SK-N-SH treated with all-trans-retinoic acid at 6 μM for 48 hours (cell line): Measurements from ENCODE around the gene KNDC1.

ENCODE experiments used
- ARNTL ChIP-seq: fragments of 450-650 bp; formaldehyde crosslinking; IDR thresholded peaks from 2 replicates; pipeline ENCODE4 v1.5.0; 2020; ENCODE audit warnings: low read depth, mild to moderate bottlenecking, moderate library complexity, borderline replicate concordance
- BACH2 ChIP-seq: fragments of 250-450 bp; sonication (Bioruptor Pico); IDR thresholded peaks from 2 replicates; pipeline ENCODE4 v1.9.0; 2021; ENCODE audit warnings: mild to moderate bottlenecking, borderline replicate concordance
- ESRRG ChIP-seq: fragments of 250-450 bp; sonication (Bioruptor Pico); IDR thresholded peaks from 2 replicates; pipeline ENCODE4 v1.6.1; 2021; ENCODE audit warnings: mild to moderate bottlenecking
- ISL1 ChIP-seq: fragments of 250-450 bp; sonication (Bioruptor Pico); IDR thresholded peaks from 2 replicates; pipeline ENCODE4 v2.1.2; 2022; ENCODE audit warnings: mild to moderate bottlenecking, moderate library complexity
- PPARA ChIP-seq: fragments of 250-450 bp; sonication (Bioruptor Pico); IDR thresholded peaks from 2 replicates; pipeline ENCODE4 v1.5.0; 2020; ENCODE audit warnings: mild to moderate bottlenecking, borderline replicate concordance
- ZFP3 ChIP-seq: fragments of 250-450 bp; sonication (Bioruptor Pico); IDR thresholded peaks from 2 replicates; pipeline ENCODE4 v1.5.0; 2020; ENCODE audit warnings: mild to moderate bottlenecking, moderate library complexity
- ZNF70 ChIP-seq: fragments of 450-650 bp; formaldehyde crosslinking; IDR thresholded peaks from 2 replicates; pipeline ENCODE4 v1.5.0; 2020; ENCODE audit warnings: mild to moderate bottlenecking, moderate library complexity
- TF ChIP-seq, protein P1 (sequence below): fragments of 250-450 bp; sonication (Bioruptor Pico); IDR thresholded peaks from 2 replicates; pipeline ENCODE4 v1.5.1; 2020; ENCODE audit warnings: low read depth, mild to moderate bottlenecking, moderate library complexity

DNA sequence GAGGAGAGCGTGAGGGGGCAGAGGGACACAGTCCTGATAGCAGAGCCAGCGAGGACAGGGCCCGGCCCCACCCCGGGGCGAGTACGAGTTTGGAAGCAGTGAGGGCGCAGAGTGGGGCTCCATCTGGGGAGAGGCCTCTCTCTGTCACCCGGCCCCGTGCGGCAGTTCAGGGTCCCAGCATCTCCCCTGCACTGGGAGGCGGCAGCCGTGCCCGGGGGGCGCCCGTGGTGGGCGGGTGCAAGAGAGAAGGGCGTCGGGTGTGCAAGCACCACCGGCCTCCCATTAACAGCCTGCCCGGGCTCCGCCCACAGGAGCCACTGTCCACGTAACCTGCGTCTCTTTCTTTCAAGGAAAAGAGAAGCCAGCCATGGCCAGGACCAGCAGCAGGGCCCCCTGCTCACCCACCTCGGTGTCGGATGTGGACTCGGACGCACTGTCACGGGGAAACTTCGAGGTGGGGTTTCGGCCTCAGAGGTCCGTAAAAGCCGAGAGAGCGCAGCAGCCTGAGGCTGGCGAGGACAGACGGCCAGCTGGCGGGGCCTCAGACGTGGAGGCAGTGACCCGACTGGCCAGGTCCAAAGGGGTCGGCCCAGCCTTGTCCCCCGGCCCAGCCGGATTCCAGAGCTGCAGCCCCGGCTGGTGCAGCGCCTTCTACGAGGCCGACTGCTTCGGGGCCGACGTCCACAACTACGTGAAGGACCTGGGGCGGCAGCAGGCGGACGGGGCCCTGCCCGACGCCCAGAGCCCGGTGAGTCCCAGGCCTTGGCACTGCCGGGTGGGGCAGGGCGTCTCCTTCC, 41.3 kb downstream of the KNDC1 start:
- TF ChIP-seq BACH2 (CRISPR knock-in tag) (no peak), PPARA (CRISPR knock-in tag) (no peak), ISL1 (no peak), ESRRG (CRISPR knock-in tag) (no peak), ZFP3 (CRISPR knock-in tag) (no peak), ZNF70 (CRISPR knock-in tag) (no peak), ARNTL (no peak)
- TF ChIP-seq, protein P1, sequence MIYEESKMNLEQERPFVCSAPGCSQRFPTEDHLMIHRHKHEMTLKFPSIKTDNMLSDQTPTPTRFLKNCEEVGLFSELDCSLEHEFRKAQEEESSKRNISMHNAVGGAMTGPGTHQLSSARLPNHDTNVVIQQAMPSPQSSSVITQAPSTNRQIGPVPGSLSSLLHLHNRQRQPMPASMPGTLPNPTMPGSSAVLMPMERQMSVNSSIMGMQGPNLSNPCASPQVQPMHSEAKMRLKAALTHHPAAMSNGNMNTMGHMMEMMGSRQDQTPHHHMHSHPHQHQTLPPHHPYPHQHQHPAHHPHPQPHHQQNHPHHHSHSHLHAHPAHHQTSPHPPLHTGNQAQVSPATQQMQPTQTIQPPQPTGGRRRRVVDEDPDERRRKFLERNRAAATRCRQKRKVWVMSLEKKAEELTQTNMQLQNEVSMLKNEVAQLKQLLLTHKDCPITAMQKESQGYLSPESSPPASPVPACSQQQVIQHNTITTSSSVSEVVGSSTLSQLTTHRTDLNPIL (CRISPR knock-in tag), result no peak
